Fibroblast of lung (primary cell): ENCODE data around the gene RALA. TPM values are rescaled to one million over a fixed set of nuclear protein-coding genes. Genes with fewer than 3 reads are reported as not detected.
"Not testable (repeated sequence)": the region's sequence is repeated elsewhere in the genome, so short reads cannot be mapped to it uniquely, and the experiment has no call there.

Experiments
- DNase-seq, 2 donors: peaks; one replicate each; pipeline versions ENCODE4 v3.0.0 to v3.0.0-alpha.2; 2010; ENCODE audit warnings: low read depth in 2 of 2
- H2AFZ ChIP-seq: 2 replicates; pipeline ENCODE4 v1.5.1; 2012; ENCODE audit warnings: low read length, control low read depth, inconsistent platforms
- H3K27ac ChIP-seq: 2 replicates; pipeline ENCODE4 v1.5.1; 2011; ENCODE audit warnings: low read length, control low read depth; ENCODE audit not compliant: insufficient read depth
- H3K27me3 ChIP-seq: 2 replicates; pipeline ENCODE4 v1.5.1; 2011; ENCODE audit warnings: mild to moderate bottlenecking, low read length; ENCODE audit not compliant: control insufficient read depth, insufficient read depth
- H3K36me3 ChIP-seq: 2 replicates; pipeline ENCODE4 v1.5.1; 2011; ENCODE audit warnings: low read length; ENCODE audit not compliant: control insufficient read depth, insufficient read depth
- H3K4me1 ChIP-seq: 2 replicates; pipeline ENCODE4 v1.5.1; 2011; ENCODE audit warnings: low read length; ENCODE audit not compliant: control insufficient read depth, insufficient read depth; ENCODE audit errors: extremely low read depth
- H3K4me2 ChIP-seq: 2 replicates; pipeline ENCODE4 v1.5.1; 2011; ENCODE audit warnings: low read length, control low read depth; ENCODE audit not compliant: insufficient read depth; ENCODE audit errors: extremely low read depth
- H3K4me3 ChIP-seq, 4 experiments: fragments of 200-600 bp in 1 of 4; sonication (generic) in 1 of 4; replicated peaks in 1 of 4; 2 replicates each; pipeline ENCODE4 v1.5.1; 2011 to 2016; ENCODE audit warnings: low read length in 4 of 4, low read depth in 3 of 4, mild to moderate bottlenecking in 3 of 4, control low read depth in 2 of 4, inconsistent platforms in 1 of 4, mixed read lengths in 1 of 4; ENCODE audit not compliant: insufficient read depth in 1 of 4; ENCODE audit errors: control extremely low read depth in 1 of 4
- H3K79me2 ChIP-seq: 2 replicates; pipeline ENCODE4 v1.5.1; 2012; ENCODE audit warnings: mild to moderate bottlenecking, low read length, inconsistent platforms; ENCODE audit not compliant: control insufficient read depth, insufficient read depth
- H3K9ac ChIP-seq: 2 replicates; pipeline ENCODE4 v1.5.1; 2011; ENCODE audit warnings: mild to moderate bottlenecking, low read length, control low read depth; ENCODE audit not compliant: insufficient read depth
- H3K9me3 ChIP-seq: 2 replicates; pipeline ENCODE4 v1.5.1; 2012; ENCODE audit warnings: low read depth, low read length; ENCODE audit not compliant: control insufficient read depth, insufficient read depth
- H4K20me1 ChIP-seq: 2 replicates; pipeline ENCODE4 v1.5.1; 2011; ENCODE audit warnings: low read length; ENCODE audit not compliant: control insufficient read depth, insufficient read depth; ENCODE audit errors: extremely low read depth
- CTCF ChIP-seq, 2 donors: IDR thresholded peaks in 1 of 2; conservative IDR thresholded peaks in 1 of 2; 1 replicate in 1 of 2; 2 replicates in 1 of 2; pipeline ENCODE4 v1.5.1; 2011 to 2012; ENCODE audit warnings: low read length in 2 of 2, control low read depth in 1 of 2, inconsistent platforms in 1 of 2, low read depth in 1 of 2, mild to moderate bottlenecking in 1 of 2
- EZH2 ChIP-seq: IDR thresholded peaks from 2 replicates; pipeline ENCODE4 v1.5.1; 2012; ENCODE audit warnings: low read length, control low read depth, mild to moderate bottlenecking; ENCODE audit errors: missing control alignments
- polyA plus RNA-seq, 2 donors: library from polyadenylated mRNA; depleted of rRNA in 1 of 2; stranded (reverse) in 1 of 2; unstranded in 1 of 2; fragments of >200 nt; gene quantifications; 2 replicates each; pipeline ENCODE4 v1.2.1, GENCODE V29; 2011 to 2012; ENCODE audit warnings: missing spikeins in 1 of 2
- total RNA-seq: library from RNA; depleted of rRNA; stranded (reverse); fragments of >200 nt; gene quantifications from 2 replicates; pipeline ENCODE4 v1.2.1, GENCODE V29; 2014

The RALA gene
- total and polyA plus RNA-seq, 2 donors (not counting 1 experiment from before 2014, with no cell fraction given), result 46.1 to 50.9 TPM

GRCh38 chr7:39750253-39751077 lies 127.1 kb downstream of the RALA start:
- H3K27ac ChIP-seq, result no peak overlapping the region
- no peak overlapping the region for H3K4me3 ChIP-seq
- no peaks in the 10 kb centered on the region for H3K27me3 ChIP-seq
- no peak for DNase-seq
- no peaks in the 10 kb centered on the region for H3K9me3 ChIP-seq
- H3K9ac ChIP-seq, result no peak overlapping the region
- peaks cover 7% of the 10 kb centered on the region for H3K4me1 ChIP-seq
- H3K36me3 ChIP-seq, result no peaks in the 10 kb centered on the region
- no peak overlapping the region for H2AFZ ChIP-seq
- H3K79me2 ChIP-seq, result no peaks in the 10 kb centered on the region
- no peak overlapping the region for H3K4me2 ChIP-seq
- TF ChIP-seq CTCF (conservative IDR thresholded peaks at IDR 0.05 in 1 of 2, IDR thresholded peaks at IDR 0.05 in 1 of 2; ENCODE audit: low read depth in 1 of 2, low read length in 2 of 2), result no peak
- H4K20me1 ChIP-seq, result no peaks in the 10 kb centered on the region

GRCh38 chr7:39753237-39753636 lies 129.9 kb downstream of the RALA start:
- DNase-seq, H3K36me3 ChIP-seq, H3K27ac ChIP-seq, H3K9me3 ChIP-seq, H4K20me1 ChIP-seq, H3K4me2 ChIP-seq, H2AFZ ChIP-seq, H3K4me1 ChIP-seq, H3K9ac ChIP-seq, H3K27me3 ChIP-seq, H3K4me3 ChIP-seq, H3K79me2 ChIP-seq: not testable (repeated sequence)

GRCh38 chr7:39753823-39754325 lies 130.5 kb downstream of the RALA start:
- Histone ChIP-seq H3K9me3 (no peaks in the 10 kb centered on the region), H3K4me3 (peak overlapping the region in 1 of 4 experiments; percentile 38), H3K9ac (peak overlapping the region; percentile 21), H3K27ac (peak overlapping the region; percentile 76), H3K36me3 (no peaks in the 10 kb centered on the region), H2AFZ (no peak overlapping the region), H3K4me1 (peaks cover 6% of the 10 kb centered on the region), H3K4me2 (peak overlapping the region; percentile 55), H3K79me2 (no peaks in the 10 kb centered on the region), H4K20me1 (no peaks in the 10 kb centered on the region), H3K27me3 (no peaks in the 10 kb centered on the region)
- no peak for TF ChIP-seq CTCF (conservative IDR thresholded peaks at IDR 0.05 in 1 of 2, IDR thresholded peaks at IDR 0.05 in 1 of 2; ENCODE audit: low read depth in 1 of 2, low read length in 2 of 2)
- no peak for TF ChIP-seq EZH2
- DNase-seq, result no peak
